Measurements from ENCODE around the gene MKI67. TPM values are rescaled to one million over a fixed set of nuclear protein-coding genes. Genes with fewer than 3 reads are reported as not detected.

Gene MKI67
- polyA plus RNA-seq, 1 of the 3 experiments (the other 2 are of a cell fraction), result 7.5 TPM

GRCh38 chr10:128071417-128071782 lies 54.8 kb downstream of the MKI67 start:
- Histone ChIP-seq H4K20me1 (ENCODE audit: insufficient read depth) (no peaks in the 10 kb centered on the region), H3K4me3 (ENCODE audit: low read depth in 2 of 2, low read length in 1 of 2) (no peak overlapping the region), H3K9me2 (no peaks in the 10 kb centered on the region), H3K79me2 (ENCODE audit: insufficient read depth) (no peaks in the 10 kb centered on the region), H3K9me3 (no peaks in the 10 kb centered on the region), H3K27ac (ENCODE audit: low read depth in 2 of 2, low read length in 1 of 2) (no peak overlapping the region), H3K9ac (no peak overlapping the region), H3K4me2 (no peak overlapping the region), H3F3A (replicated peaks; ENCODE audit: insufficient read depth) (peaks cover 4% of the 10 kb centered on the region), H2AFZ (ENCODE audit: low read depth) (no peak overlapping the region), H3K27me3 (ENCODE audit: insufficient read depth) (no peaks in the 10 kb centered on the region), H3K4me1 (ENCODE audit: control insufficient read depth in 1 of 2, insufficient read depth in 2 of 2, low read depth in 1 of 2, low read length in 1 of 2) (no peaks in the 10 kb centered on the region), H3K36me3 (replicated peaks in 1 of 2; ENCODE audit: control insufficient read depth in 1 of 2, insufficient read depth in 2 of 2, low read length in 1 of 2) (peaks cover 0 to 32% of the 10 kb centered on the region in 2 experiments)
- 96% methylated on average over 7 of the region's 9 CpGs for WGBS (ENCODE audit: low lambda C conversion rate)
- no peak for TF ChIP-seq JUND (IDR thresholded peaks at IDR 0.05)
- POLR2A ChIA-PET, result no interaction called here
- CTCF ChIA-PET, result interaction anchor here (1.2 to 4.0 kb wide), 9 partner anchors 36 to 356 kb away, joined by 4 to 64 read pairs (median 7); partner anchors contain the start of gene PTPRE
- DNase-seq, result no peak

GRCh38 chr10:128070721-128071416 lies 55.4 kb downstream of the MKI67 start:
- Histone ChIP-seq H3K4me1 (ENCODE audit: control insufficient read depth in 1 of 2, insufficient read depth in 2 of 2, low read depth in 1 of 2, low read length in 1 of 2) (no peaks in the 10 kb centered on the region), H3K27ac (ENCODE audit: low read depth in 2 of 2, low read length in 1 of 2) (no peak overlapping the region), H3F3A (replicated peaks; ENCODE audit: insufficient read depth) (peaks cover 4% of the 10 kb centered on the region), H3K4me2 (no peak overlapping the region), H3K36me3 (replicated peaks in 1 of 2; ENCODE audit: control insufficient read depth in 1 of 2, insufficient read depth in 2 of 2, low read length in 1 of 2) (peaks cover 0 to 35% of the 10 kb centered on the region in 2 experiments), H3K79me2 (ENCODE audit: insufficient read depth) (no peaks in the 10 kb centered on the region), H3K27me3 (ENCODE audit: insufficient read depth) (no peaks in the 10 kb centered on the region), H3K4me3 (ENCODE audit: low read depth in 2 of 2, low read length in 1 of 2) (no peak overlapping the region), H2AFZ (ENCODE audit: low read depth) (no peak overlapping the region), H4K20me1 (ENCODE audit: insufficient read depth) (no peaks in the 10 kb centered on the region), H3K9me2 (no peaks in the 10 kb centered on the region), H3K9me3 (no peaks in the 10 kb centered on the region), H3K9ac (no peak overlapping the region)
- WGBS (ENCODE audit: low lambda C conversion rate), result 88% methylated on average over 14 of the region's 17 CpGs
- ChIA-PET CTCF (interaction anchor here (0.6 to 4.0 kb wide), 17 partner anchors 7 to 916 kb away, joined by 3 to 64 read pairs (median 11); partner anchors contain the start of gene PTPRE), POLR2A (no interaction called here)
- no peak for TF ChIP-seq MEF2A (IDR thresholded peaks at IDR 0.05; ENCODE audit: borderline replicate concordance, low read depth)
- no peak for TF ChIP-seq EP300 (IDR thresholded peaks at IDR 0.05; ENCODE audit: borderline replicate concordance in 1 of 2, low read depth in 1 of 2, low read length in 1 of 2)
- TF ChIP-seq JUND (IDR thresholded peaks at IDR 0.05), result no peak
- no peak for TF ChIP-seq NRF1 (IDR thresholded peaks at IDR 0.05; ENCODE audit: low read depth, low read length)
- no peak for TF ChIP-seq FOXM1 (IDR thresholded peaks at IDR 0.05; ENCODE audit: low read depth)
- no peak for TF ChIP-seq GATA2 (CRISPR knock-in tag; IDR thresholded peaks at IDR 0.05)
- TF ChIP-seq YY1 (IDR thresholded peaks at IDR 0.05; ENCODE audit: low read depth), result no peak
- TF ChIP-seq POLR2AphosphoS5 (IDR thresholded peaks at IDR 0.05; ENCODE audit: low read depth, low read length), result no peak
- no peak for TF ChIP-seq FOSL2 (IDR thresholded peaks at IDR 0.05; ENCODE audit: borderline replicate concordance, low read depth)
- no peak for TF ChIP-seq USF1 (IDR thresholded peaks at IDR 0.05; ENCODE audit: borderline replicate concordance, low read depth)
- no peak for TF ChIP-seq RXRA (IDR thresholded peaks at IDR 0.05; ENCODE audit: borderline replicate concordance, low read depth)
- TF ChIP-seq CHD2 (IDR thresholded peaks at IDR 0.05; ENCODE audit: low read length, partially characterized antibody), result no peak
- no peak for TF ChIP-seq IRF3 (IDR thresholded peaks at IDR 0.05; ENCODE audit: low read depth, low read length)
- no peak for DNase-seq
